ENCODE data around the gene ATL1. TPM values are rescaled to one million over a fixed set of nuclear protein-coding genes. Genes with fewer than 3 reads are reported as not detected.

ATL1 gene
- total RNA-seq, 1 experiment from 2014 or later: 3.1 TPM

GRCh38 chr14:50676814-50677516, 117.0 kb downstream of the ATL1 start:
- Mint-ChIP-seq H3K36me3 (ENCODE audit: insufficient read depth, unreplicated experiment) (no peaks in the 10 kb centered on the region), H3K27me3 (ENCODE audit: unreplicated experiment) (no peaks in the 10 kb centered on the region), H3K27ac (ENCODE audit: unreplicated experiment) (peak overlapping the region; percentile 75), H3K9me3 (ENCODE audit: low read depth, unreplicated experiment) (peaks cover 4% of the 10 kb centered on the region), H3K4me1 (ENCODE audit: low read depth, unreplicated experiment) (peaks cover 50% of the 10 kb centered on the region), H3K4me3 (ENCODE audit: low read depth, unreplicated experiment) (peak overlapping the region; percentile 15)
- CTCF ChIA-PET: interaction anchor here (0.7 to 1.7 kb wide), 2 partner anchors 11 kb away, joined by 3 to 4 read pairs; no protein-coding TSS in a partner anchor
- BruUV-seq (replicated peaks): TSS peak; percentile 93
- no peak for DNase-seq
- TF ChIP-seq, protein P1, sequence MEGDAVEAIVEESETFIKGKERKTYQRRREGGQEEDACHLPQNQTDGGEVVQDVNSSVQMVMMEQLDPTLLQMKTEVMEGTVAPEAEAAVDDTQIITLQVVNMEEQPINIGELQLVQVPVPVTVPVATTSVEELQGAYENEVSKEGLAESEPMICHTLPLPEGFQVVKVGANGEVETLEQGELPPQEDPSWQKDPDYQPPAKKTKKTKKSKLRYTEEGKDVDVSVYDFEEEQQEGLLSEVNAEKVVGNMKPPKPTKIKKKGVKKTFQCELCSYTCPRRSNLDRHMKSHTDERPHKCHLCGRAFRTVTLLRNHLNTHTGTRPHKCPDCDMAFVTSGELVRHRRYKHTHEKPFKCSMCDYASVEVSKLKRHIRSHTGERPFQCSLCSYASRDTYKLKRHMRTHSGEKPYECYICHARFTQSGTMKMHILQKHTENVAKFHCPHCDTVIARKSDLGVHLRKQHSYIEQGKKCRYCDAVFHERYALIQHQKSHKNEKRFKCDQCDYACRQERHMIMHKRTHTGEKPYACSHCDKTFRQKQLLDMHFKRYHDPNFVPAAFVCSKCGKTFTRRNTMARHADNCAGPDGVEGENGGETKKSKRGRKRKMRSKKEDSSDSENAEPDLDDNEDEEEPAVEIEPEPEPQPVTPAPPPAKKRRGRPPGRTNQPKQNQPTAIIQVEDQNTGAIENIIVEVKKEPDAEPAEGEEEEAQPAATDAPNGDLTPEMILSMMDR (IDR thresholded peaks at IDR 0.05; ENCODE audit: unreplicated experiment): no peak
- intact Hi-C loops (cut with micrococcal nuclease; ENCODE audit: unreplicated experiment): loop anchor here (1.0 kb wide), 1 partner anchor 8 kb away; no protein-coding TSS in a partner anchor

DNA sequence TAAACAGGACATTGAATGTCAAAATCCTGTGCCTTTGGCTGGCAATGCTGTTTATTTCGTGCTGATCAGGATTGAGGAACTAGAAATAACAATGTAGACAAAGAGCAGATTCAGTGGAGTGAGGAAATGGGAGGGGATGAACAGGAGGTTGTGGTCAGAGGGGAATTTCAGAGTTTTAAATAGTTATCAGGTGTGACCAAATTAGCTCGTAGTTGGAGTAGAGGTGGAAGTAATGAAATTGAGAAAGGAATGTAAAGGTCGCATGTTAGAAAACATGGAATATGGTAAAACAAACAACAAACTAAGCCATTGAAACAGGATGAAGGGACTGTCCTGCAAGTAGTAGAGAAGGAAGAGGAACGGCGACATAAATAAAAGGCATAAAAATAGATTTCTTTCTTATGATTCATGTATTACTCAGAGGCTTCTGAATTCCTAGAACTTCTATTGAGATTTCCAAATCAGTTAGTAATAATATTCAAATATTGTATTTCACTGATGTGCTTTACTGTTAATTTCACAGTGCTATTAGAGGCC, 117.7 kb downstream of the ATL1 start:
- no TSS peak for BruUV-seq (replicated peaks)
- intact Hi-C loops (cut with micrococcal nuclease; ENCODE audit: unreplicated experiment): loop anchor here (1.0 kb wide), 1 partner anchor 8 kb away; no protein-coding TSS in a partner anchor
- TF ChIP-seq, protein P1 (IDR thresholded peaks at IDR 0.05; ENCODE audit: unreplicated experiment): no peak
- H3K36me3 Mint-ChIP-seq (ENCODE audit: insufficient read depth, unreplicated experiment): no peaks in the 10 kb centered on the region
- CTCF ChIA-PET: interaction anchor here (0.7 to 1.7 kb wide), 3 partner anchors 10 to 19 kb away, joined by 3 to 4 read pairs (median 3); no protein-coding TSS in a partner anchor
- H3K27ac Mint-ChIP-seq (ENCODE audit: unreplicated experiment): peak overlapping the region; percentile 75
- peaks cover 50% of the 10 kb centered on the region for H3K4me1 Mint-ChIP-seq (ENCODE audit: low read depth, unreplicated experiment)
- H3K4me3 Mint-ChIP-seq (ENCODE audit: low read depth, unreplicated experiment): peak overlapping the region; percentile 15
- peaks cover 4% of the 10 kb centered on the region for H3K9me3 Mint-ChIP-seq (ENCODE audit: low read depth, unreplicated experiment)
- no peaks in the 10 kb centered on the region for H3K27me3 Mint-ChIP-seq (ENCODE audit: unreplicated experiment)
- DNase-seq: peak; percentile 56

- no TSS peak for BruUV-seq (replicated peaks)
- Mint-ChIP-seq H3K36me3 (ENCODE audit: insufficient read depth, unreplicated experiment) (no peaks in the 10 kb centered on the region), H3K27me3 (ENCODE audit: unreplicated experiment) (no peaks in the 10 kb centered on the region), H3K4me3 (ENCODE audit: low read depth, unreplicated experiment) (peak overlapping the region; percentile 15), H3K9me3 (ENCODE audit: low read depth, unreplicated experiment) (peaks cover 4% of the 10 kb centered on the region), H3K27ac (ENCODE audit: unreplicated experiment) (peak overlapping the region; percentile 75), H3K4me1 (ENCODE audit: low read depth, unreplicated experiment) (peaks cover 50% of the 10 kb centered on the region)
- CTCF ChIA-PET: interaction anchor here (0.7 to 1.7 kb wide), 2 partner anchors 12 to 20 kb away, joined by 3 to 4 read pairs; no protein-coding TSS in a partner anchor
- intact Hi-C loops (cut with micrococcal nuclease; ENCODE audit: unreplicated experiment): no loop called here
- TF ChIP-seq, protein P1 (IDR thresholded peaks at IDR 0.05; ENCODE audit: unreplicated experiment): no peak
- DNase-seq: no peak
Observed at GRCh38 chr14:50678163-50678562, 118.2 kb downstream of the ATL1 start.

- Mint-ChIP-seq H3K4me1 (ENCODE audit: low read depth, unreplicated experiment) (peaks cover 50% of the 10 kb centered on the region), H3K27me3 (ENCODE audit: unreplicated experiment) (no peaks in the 10 kb centered on the region), H3K36me3 (ENCODE audit: insufficient read depth, unreplicated experiment) (no peaks in the 10 kb centered on the region), H3K9me3 (ENCODE audit: low read depth, unreplicated experiment) (peaks cover 4% of the 10 kb centered on the region), H3K27ac (ENCODE audit: unreplicated experiment) (no peak overlapping the region), H3K4me3 (ENCODE audit: low read depth, unreplicated experiment) (no peak overlapping the region)
- BruUV-seq (replicated peaks): no TSS peak
- no peak for DNase-seq
- intact Hi-C loops (cut with micrococcal nuclease; ENCODE audit: unreplicated experiment): no loop called here
- TF ChIP-seq, protein P1 (IDR thresholded peaks at IDR 0.05; ENCODE audit: unreplicated experiment): no peak
- CTCF ChIA-PET: no interaction called here
Observed at GRCh38 chr14:50679674-50680073, 119.7 kb downstream of the ATL1 start.

Other genes with a start within 250 kb of the ATL1 start
- gene L2HGDH, start 247.9 kb upstream of the ATL1 start, total RNA-seq (2022): 13.9 and 15.8 TPM in 2 replicates
- 21.2 and 22.1 TPM in 2 replicates for gene DMAC2L, start 247.8 kb upstream of the ATL1 start, total RNA-seq (2022)
- gene CDKL1, start 163.3 kb upstream of the ATL1 start, total RNA-seq (2022): 3.0 and 3.7 TPM in 2 replicates
- gene MAP4K5, start 27.6 kb upstream of the ATL1 start, total RNA-seq (2022): 67.4 and 69.0 TPM in 2 replicates
- 45.7 and 62.2 TPM in 2 replicates for gene SAV1, start 108.2 kb downstream of the ATL1 start, total RNA-seq (2022)